Ovary (tissue), 9 donors: ENCODE data around the gene UTRN. TPM values are rescaled to one million over a fixed set of nuclear protein-coding genes. Genes with fewer than 3 reads are reported as not detected.

Experiments
- DNase-seq, 5 donors: peaks; one replicate each; pipeline ENCODE4 v3.0.0-alpha.2; 2019 to 2020
- H3K27ac ChIP-seq, 2 donors: fragments of 200-600 bp; one replicate each; pipeline versions ENCODE4 v1.5.1 to v1.8.0; 2019 to 2022
- H3K27me3 ChIP-seq: fragments of 200-600 bp; one replicate; pipeline ENCODE4 v1.8.0; 2022
- H3K36me3 ChIP-seq: fragments of 200-600 bp; sonication (generic); one replicate; pipeline ENCODE4 v1.5.1; 2019
- H3K4me1 ChIP-seq: one replicate; pipeline ENCODE4 v1.8.1; 2013; ENCODE audit warnings: mild to moderate bottlenecking, moderate library complexity; ENCODE audit not compliant: insufficient read depth
- H3K4me3 ChIP-seq: fragments of 200-600 bp; sonication (generic); one replicate; pipeline ENCODE4 v1.5.1; 2017
- H3K9me3 ChIP-seq, 2 donors: fragments of 200-600 bp in 1 of 2; sonication (generic) in 1 of 2; one replicate each; pipeline versions ENCODE4 v1.5.1 to v1.8.1; 2013 to 2019; ENCODE audit warnings: mild to moderate bottlenecking in 1 of 2, moderate library complexity in 1 of 2
- EP300 ChIP-seq: sonication (generic); formaldehyde crosslinking; IDR thresholded peaks from one replicate; pipeline ENCODE4 v1.6.1; 2017; ENCODE audit warnings: antibody characterized with exemption
- POLR2A ChIP-seq: fragments of 450-650 bp; IDR thresholded peaks from one replicate; pipeline ENCODE4 v1.6.1; 2017; ENCODE audit warnings: antibody characterized with exemption, mild to moderate bottlenecking, moderate library complexity
- WGBS, 3 donors: extraction: QIAGEN DNeasy Blood & Tissue Kit in 1 of 3; methylation state at CpG; one replicate each; pipeline versions ENCODE4 v1.1.5 to v1.1.7; 2013 to 2017; 5-methylcytosine and 5-hydroxymethylcytosine counted together
- intact Hi-C, 4 donors: fragments of 100-400 bp; cut with DNase I; formaldehyde crosslinking; loops; one replicate each; pipeline versions ENCODE4 v1.11.0 to v1.15.1; 2022 to 2023
- polyA plus RNA-seq, 2 donors: library from polyadenylated mRNA; stranded (reverse); fragments of 200-250 nt in 1 of 2; fragments of 350-450 nt in 1 of 2; fragmentation: Illumina TruSeq in 1 of 2; extraction: RNeasy Lipid Tissue Mini Kit (QIAGEN cat#74804) in 1 of 2; gene quantifications; one replicate each; pipeline ENCODE4 v1.2.3, GENCODE V29; 2013 to 2014
- total RNA-seq, 7 donors: library from RNA; depleted of rRNA in 2 of 7; stranded (reverse); fragments of >200 nt in 2 of 7; fragmentation: NEBNext Ultra II Directional in 3 of 7; extraction: Animal tissue kit (Norgen Biotek cat#: 25700) in 3 of 7; gene quantifications; one replicate each; pipeline versions ENCODE4 v1.1.0 to v1.2.4, GENCODE V29; 2016 to 2023
- TF ChIP-seq, protein P1 (sequence below), 3 donors: fragments of 450-650 bp in 2 of 3; fragments of 200-600 bp in 1 of 3; IDR thresholded peaks; one replicate each; pipeline versions ENCODE4 v1.5.1 to v1.8.0; 2016 to 2022; ENCODE audit warnings: antibody characterized with exemption in 3 of 3, mild to moderate bottlenecking in 1 of 3
- donor health status: DM: no; HTN: no; CAD: no; lungs with moderate emphysema.
- donor health status: DM: no; HTN: no; CAD: no.
- donor health status: Bipolar disorder and iron deficiency.
- donor health status: DM: yes; HTN: yes; CAD: no.
- donor health status: DM: no; HTN: no; CAD: no.
- donor health status: DM: yes; HTN: yes; CAD: no.

Gene UTRN
- total and polyA plus RNA-seq, 9 donors, result 27.6 to 155 (median 129) TPM

DNA sequence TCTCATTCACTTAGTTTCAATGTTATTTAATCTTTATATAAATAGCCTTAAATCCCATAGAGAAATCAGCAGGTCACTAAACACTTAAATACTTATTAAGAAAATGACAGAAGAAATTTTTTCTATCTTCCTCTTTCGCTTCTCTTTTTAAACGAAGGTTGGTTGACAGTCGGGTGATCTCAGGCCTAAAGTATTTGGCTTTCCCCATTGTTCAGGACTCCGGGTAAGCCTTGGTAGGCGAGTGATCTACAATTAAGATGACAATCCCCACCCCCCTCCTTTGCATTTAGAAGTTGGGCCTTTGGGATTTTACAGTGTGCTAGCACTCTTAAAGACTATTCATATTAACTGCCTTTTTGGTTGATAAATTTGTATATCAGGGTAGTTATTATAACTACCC, 19.7 kb upstream of the UTRN start:
- H3K4me3 ChIP-seq, result no peak overlapping the region
- H3K27me3 ChIP-seq, result no peaks in the 10 kb centered on the region
- H3K27ac ChIP-seq, result no peak overlapping the region
- TF ChIP-seq, protein P1, sequence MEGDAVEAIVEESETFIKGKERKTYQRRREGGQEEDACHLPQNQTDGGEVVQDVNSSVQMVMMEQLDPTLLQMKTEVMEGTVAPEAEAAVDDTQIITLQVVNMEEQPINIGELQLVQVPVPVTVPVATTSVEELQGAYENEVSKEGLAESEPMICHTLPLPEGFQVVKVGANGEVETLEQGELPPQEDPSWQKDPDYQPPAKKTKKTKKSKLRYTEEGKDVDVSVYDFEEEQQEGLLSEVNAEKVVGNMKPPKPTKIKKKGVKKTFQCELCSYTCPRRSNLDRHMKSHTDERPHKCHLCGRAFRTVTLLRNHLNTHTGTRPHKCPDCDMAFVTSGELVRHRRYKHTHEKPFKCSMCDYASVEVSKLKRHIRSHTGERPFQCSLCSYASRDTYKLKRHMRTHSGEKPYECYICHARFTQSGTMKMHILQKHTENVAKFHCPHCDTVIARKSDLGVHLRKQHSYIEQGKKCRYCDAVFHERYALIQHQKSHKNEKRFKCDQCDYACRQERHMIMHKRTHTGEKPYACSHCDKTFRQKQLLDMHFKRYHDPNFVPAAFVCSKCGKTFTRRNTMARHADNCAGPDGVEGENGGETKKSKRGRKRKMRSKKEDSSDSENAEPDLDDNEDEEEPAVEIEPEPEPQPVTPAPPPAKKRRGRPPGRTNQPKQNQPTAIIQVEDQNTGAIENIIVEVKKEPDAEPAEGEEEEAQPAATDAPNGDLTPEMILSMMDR (IDR thresholded peaks at IDR 0.05), result no peak
- TF ChIP-seq EP300, result no peak
- no peak for TF ChIP-seq POLR2A
- no peaks in the 10 kb centered on the region for H3K9me3 ChIP-seq
- no peak for DNase-seq
- 51 to 72% (median 57%) methylated on average over 5 of the region's 5 CpGs for whole genome bisulfite sequencing, 3 donors
- peaks cover 3% of the 10 kb centered on the region for H3K4me1 ChIP-seq
- no peaks in the 10 kb centered on the region for H3K36me3 ChIP-seq
- intact Hi-C loops, result no loop called here

DNA sequence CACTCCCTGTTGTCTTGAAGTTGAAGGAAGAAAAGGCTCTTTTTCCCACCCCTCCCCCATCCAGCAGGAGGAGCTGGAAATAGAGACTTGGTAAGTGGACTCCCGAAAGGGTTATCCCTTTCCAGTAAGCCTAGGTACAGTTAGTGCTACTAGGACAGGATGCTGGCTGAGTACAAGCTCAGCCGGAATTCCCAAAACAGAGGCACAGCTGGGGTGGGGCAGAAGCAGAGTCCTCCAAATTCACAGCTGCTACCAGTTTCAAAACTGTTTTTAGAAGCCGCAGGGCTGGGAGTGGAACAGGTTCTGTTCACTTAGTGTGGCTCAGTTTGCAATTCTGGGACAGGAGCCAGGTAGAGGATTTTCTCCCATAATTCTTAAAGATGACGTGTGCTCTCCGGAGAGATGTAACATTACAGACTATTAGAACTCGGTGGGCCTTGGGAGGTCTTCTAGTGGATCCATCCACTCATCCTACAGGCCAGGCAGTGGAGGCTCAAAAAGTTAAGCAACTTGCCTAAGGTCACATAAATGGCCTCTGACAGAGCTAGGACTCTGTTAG, 19.0 kb upstream of the UTRN start:
- 4 to 12% (median 5%) methylated on average over 6 of the region's 6 CpGs for WGBS, 3 donors
- H3K27me3 ChIP-seq, result no peaks in the 10 kb centered on the region
- intact Hi-C loops, result no loop called here
- H3K36me3 ChIP-seq, result no peaks in the 10 kb centered on the region
- peaks cover 3% of the 10 kb centered on the region for H3K4me1 ChIP-seq
- peak; percentile 56 to 69 (median 65) for DNase-seq
- peak; percentile 46 for TF ChIP-seq EP300
- TF ChIP-seq, protein P1 (IDR thresholded peaks at IDR 0.05), result no peak
- no peaks in the 10 kb centered on the region for H3K9me3 ChIP-seq
- H3K4me3 ChIP-seq, result no peak overlapping the region
- no peak overlapping the region for H3K27ac ChIP-seq

DNA sequence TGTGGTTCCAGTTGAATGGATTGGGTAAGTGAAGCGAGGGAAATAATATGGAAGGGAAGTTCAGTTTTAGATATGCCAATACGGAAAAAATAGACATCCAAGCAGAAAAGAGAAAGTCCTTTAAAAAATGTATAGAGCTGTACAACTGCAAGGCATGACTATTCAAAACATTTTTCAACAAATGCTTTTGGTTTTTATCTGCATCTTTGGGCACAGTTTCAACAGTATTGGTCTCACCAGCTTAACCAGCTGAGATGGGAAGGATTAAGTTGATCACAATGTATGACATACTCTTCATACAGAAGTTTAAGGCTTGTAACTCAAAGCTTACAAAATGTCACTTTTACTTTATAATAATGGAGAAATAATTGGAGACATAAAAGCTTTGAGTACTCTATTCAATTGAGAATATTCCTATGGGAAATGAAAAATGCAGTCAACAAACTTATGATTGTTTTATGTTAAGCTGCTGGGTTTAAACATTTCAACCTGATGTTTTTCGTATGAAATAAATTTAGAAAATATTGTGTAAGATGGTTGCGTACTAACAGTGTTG, 16.3 kb upstream of the UTRN start:
- DNase-seq, result no peak
- no peaks in the 10 kb centered on the region for H3K9me3 ChIP-seq
- H3K4me3 ChIP-seq, result no peak overlapping the region
- intact Hi-C loops, result no loop called here
- WGBS, 3 donors, result 91 to 94% (median 93%) methylated on average over 4 of the region's 4 CpGs
- no peaks in the 10 kb centered on the region for H3K27me3 ChIP-seq
- no peak overlapping the region for H3K27ac ChIP-seq
- H3K36me3 ChIP-seq, result no peaks in the 10 kb centered on the region
- peaks cover 3% of the 10 kb centered on the region for H3K4me1 ChIP-seq
- TF ChIP-seq POLR2A, result no peak
- TF ChIP-seq EP300, result no peak
- TF ChIP-seq, protein P1 (IDR thresholded peaks at IDR 0.05), result no peak

DNA sequence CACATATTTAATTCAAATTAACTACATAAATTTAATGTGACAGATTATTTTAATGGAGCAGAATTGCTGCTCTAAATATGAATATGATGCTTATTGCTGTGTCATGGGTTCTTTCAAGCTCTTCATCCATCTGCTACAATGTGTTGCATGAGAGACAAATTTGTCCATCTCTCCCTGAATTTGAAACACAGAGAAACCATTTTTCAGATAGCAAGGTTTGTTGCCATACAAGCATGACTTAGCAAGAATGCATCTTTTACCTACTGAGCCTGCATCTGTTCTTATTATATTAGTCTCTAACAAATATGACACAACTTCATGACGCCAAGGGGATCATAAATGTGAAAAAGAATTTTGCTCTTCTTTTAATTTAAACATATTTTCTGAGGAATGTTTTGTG, 8.0 kb upstream of the UTRN start:
- Histone ChIP-seq H3K27ac (no peak overlapping the region), H3K9me3 (no peaks in the 10 kb centered on the region), H3K4me1 (no peaks in the 10 kb centered on the region), H3K27me3 (no peaks in the 10 kb centered on the region), H3K4me3 (no peak overlapping the region), H3K36me3 (no peaks in the 10 kb centered on the region)
- TF ChIP-seq EP300 (no peak), POLR2A (no peak)
- TF ChIP-seq, protein P1 (IDR thresholded peaks at IDR 0.05), result no peak
- no peak for DNase-seq
- intact Hi-C loops, result no loop called here
- 85 to 98% (median 85%) methylated on average over 1 of the region's 1 CpG for WGBS, 3 donors
